Keratinocyte (primary cell): ENCODE results near the gene NECAP2.

Experiments used
- CTCF ChIP-seq, 3 experiments: IDR thresholded peaks in 1 of 3; conservative IDR thresholded peaks in 1 of 3; optimal IDR thresholded peaks in 1 of 3; 2 replicates in 2 of 3; 3 replicates in 1 of 3; pipeline versions ENCODE3 to v1.5.1; 2011; ENCODE audit warnings: low read length in 3 of 3, mild to moderate bottlenecking in 3 of 3, moderate library complexity in 2 of 3, control low read depth in 1 of 3, inconsistent platforms in 1 of 3; ENCODE audit not compliant: insufficient read depth in 2 of 3; ENCODE audit errors: extremely low read depth in 1 of 3
- EZH2 ChIP-seq: IDR thresholded peaks from one replicate; pipeline ENCODE4 v1.6.1; 2012; ENCODE audit warnings: inconsistent platforms, mild to moderate bottlenecking, low read length, moderate library complexity

DNA sequence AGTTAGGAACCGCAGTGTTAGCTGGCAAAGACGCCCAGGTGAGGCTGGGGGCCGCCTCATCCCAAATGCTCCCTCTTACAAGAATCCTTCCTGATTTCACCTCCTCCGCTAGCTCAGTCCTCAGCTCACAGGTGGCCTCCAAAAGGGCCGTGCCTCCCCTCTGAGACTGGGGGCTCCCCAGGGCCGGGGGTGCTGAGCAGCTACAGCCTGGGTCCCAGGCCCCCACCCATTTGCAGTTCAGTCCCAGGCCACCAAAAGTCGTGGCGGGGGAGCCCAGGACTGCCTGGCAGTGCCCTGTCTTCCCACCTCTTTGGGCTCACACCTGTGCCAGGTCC lies 43.9 kb downstream of the NECAP2 start:
- TF ChIP-seq EZH2 (no peak), CTCF (optimal IDR thresholded peaks at IDR 0.05 in 1 of 3, IDR thresholded peaks at IDR 0.05 in 1 of 3, conservative IDR thresholded peaks at IDR 0.05 in 1 of 3; ENCODE audit: extremely low read depth in 1 of 3, insufficient read depth in 2 of 3, low read length in 3 of 3) (no peak)
